ENCODE measurements around the gene PLCB3.

DNA sequence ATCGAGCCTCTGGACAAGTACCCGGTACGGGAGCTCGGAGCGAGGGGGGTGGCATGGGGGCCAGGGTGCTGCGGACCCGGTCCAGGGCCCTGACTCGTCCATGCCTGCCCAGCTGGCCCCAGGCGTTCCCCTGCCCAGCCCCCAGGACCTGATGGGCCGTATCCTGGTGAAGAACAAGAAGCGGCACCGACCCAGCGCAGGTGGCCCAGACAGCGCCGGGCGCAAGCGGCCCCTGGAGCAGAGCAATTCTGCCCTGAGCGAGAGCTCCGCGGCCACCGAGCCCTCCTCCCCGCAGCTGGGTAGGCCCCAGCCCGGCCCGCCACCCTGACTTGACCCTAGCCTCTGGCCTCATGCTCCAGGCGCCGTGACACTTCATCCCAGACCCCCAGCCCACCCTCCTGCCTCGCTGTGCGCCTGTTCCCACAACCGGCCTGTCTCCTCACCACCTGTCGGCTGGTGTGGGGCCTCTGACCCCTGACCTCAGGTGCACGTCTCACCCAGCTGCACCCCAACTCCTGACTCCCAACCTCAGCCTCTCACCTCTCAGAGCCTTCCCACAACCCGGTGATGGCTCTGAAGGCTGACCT lies 7.7 kb downstream of the PLCB3 start:
- TF ChIP-seq, protein P1, sequence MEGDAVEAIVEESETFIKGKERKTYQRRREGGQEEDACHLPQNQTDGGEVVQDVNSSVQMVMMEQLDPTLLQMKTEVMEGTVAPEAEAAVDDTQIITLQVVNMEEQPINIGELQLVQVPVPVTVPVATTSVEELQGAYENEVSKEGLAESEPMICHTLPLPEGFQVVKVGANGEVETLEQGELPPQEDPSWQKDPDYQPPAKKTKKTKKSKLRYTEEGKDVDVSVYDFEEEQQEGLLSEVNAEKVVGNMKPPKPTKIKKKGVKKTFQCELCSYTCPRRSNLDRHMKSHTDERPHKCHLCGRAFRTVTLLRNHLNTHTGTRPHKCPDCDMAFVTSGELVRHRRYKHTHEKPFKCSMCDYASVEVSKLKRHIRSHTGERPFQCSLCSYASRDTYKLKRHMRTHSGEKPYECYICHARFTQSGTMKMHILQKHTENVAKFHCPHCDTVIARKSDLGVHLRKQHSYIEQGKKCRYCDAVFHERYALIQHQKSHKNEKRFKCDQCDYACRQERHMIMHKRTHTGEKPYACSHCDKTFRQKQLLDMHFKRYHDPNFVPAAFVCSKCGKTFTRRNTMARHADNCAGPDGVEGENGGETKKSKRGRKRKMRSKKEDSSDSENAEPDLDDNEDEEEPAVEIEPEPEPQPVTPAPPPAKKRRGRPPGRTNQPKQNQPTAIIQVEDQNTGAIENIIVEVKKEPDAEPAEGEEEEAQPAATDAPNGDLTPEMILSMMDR (conservative IDR thresholded peaks at IDR 0.05 in 1 of 2, IDR thresholded peaks at IDR 0.05 in 1 of 2; ENCODE audit: extremely low read depth in 1 of 2, insufficient read depth in 1 of 2, low read depth in 1 of 2, low read length in 2 of 2): no peak
- TF ChIP-seq EZH2 (IDR thresholded peaks at IDR 0.05; ENCODE audit: borderline replicate concordance, low read length): no peak

All from mammary epithelial cell (primary cell).